Measurements from ENCODE around the gene MMP14.
"Not testable (repeated sequence)": the region's sequence is repeated elsewhere in the genome, so short reads cannot be mapped to it uniquely, and the experiment has no call there.

MMP14 gene

GRCh38 chr14:22854296-22854695, 17.9 kb downstream of the MMP14 start:
- not testable (repeated sequence) for H3K27ac ChIP-seq; DNase-seq (ENCODE audit: low read depth, low spot score)

GRCh38 chr14:22854963-22855724, 18.8 kb downstream of the MMP14 start:
- DNase-seq (ENCODE audit: low read depth, low spot score) = no peak
- no peak overlapping the region for H3K27ac ChIP-seq

GRCh38 chr14:22856428-22856827, 20.0 kb downstream of the MMP14 start:
- no peak overlapping the region for H3K27ac ChIP-seq
- no peak for DNase-seq (ENCODE audit: low read depth, low spot score)

- H3K27ac ChIP-seq; DNase-seq (ENCODE audit: low read depth, low spot score): not testable (repeated sequence)
These were observed 24.0 kb downstream of the MMP14 start for GRCh38 chr14:22860377-22860776.

- DNase-seq (ENCODE audit: low read depth, low spot score) = no peak
- H3K27ac ChIP-seq = no peak overlapping the region
These were observed 25.3 kb downstream of the MMP14 start for GRCh38 chr14:22861651-22862050.

- no peak overlapping the region for H3K27ac ChIP-seq
- no peak for DNase-seq (ENCODE audit: low read depth, low spot score)
These were observed 28.6 kb downstream of the MMP14 start for GRCh38 chr14:22864979-22865378.

- no peak overlapping the region for H3K27ac ChIP-seq
- no peak for DNase-seq (ENCODE audit: low read depth, low spot score)
These were observed 29.3 kb downstream of the MMP14 start for GRCh38 chr14:22865424-22866405.

GRCh38 chr14:22866874-22867273, 30.5 kb downstream of the MMP14 start:
- H3K27ac ChIP-seq = no peak overlapping the region
- DNase-seq (ENCODE audit: low read depth, low spot score) = no peak

GRCh38 chr14:22870811-22871223, 34.4 kb downstream of the MMP14 start:
- H3K27ac ChIP-seq = peak overlapping the region; percentile 100
- no peak for DNase-seq (ENCODE audit: low read depth, low spot score)

- peak; percentile 84 for DNase-seq (ENCODE audit: low read depth, low spot score)
- H3K27ac ChIP-seq = peak within 1 kb of the TSS; percentile 100
These were observed 35.0 kb downstream of the MMP14 start, which contains the start of gene LRP10 for GRCh38 chr14:22871224-22872032. Gene LRP10, plus strand, starts transcription at chr14:22871740. Its CDS starts 564 bp downstream, at chr14:22872304.

- H3K27ac ChIP-seq = peak overlapping the region; percentile 100
These were observed 35.8 kb downstream of the MMP14 start for GRCh38 chr14:22872033-22872832.

GRCh38 chr14:22872833-22873520, 36.6 kb downstream of the MMP14 start:
- H3K27ac ChIP-seq = peak overlapping the region; percentile 100
- no peak for DNase-seq (ENCODE audit: low read depth, low spot score)

More at GRCh38 chr14:22872033-22872832, 35.8 kb downstream of the MMP14 start:
- DNase-seq (ENCODE audit: low read depth, low spot score) = no peak

GRCh38 chr14:22875003-22875747, 38.8 kb downstream of the MMP14 start:
- no peak overlapping the region for H3K27ac ChIP-seq

GRCh38 chr14:22875748-22876319, 39.4 kb downstream of the MMP14 start:
- H3K27ac ChIP-seq = no peak overlapping the region
- no peak for DNase-seq (ENCODE audit: low read depth, low spot score)

More at GRCh38 chr14:22875003-22875747, 38.8 kb downstream of the MMP14 start:
- no peak for DNase-seq (ENCODE audit: low read depth, low spot score)

GRCh38 chr14:22877000-22877501, 40.7 kb downstream of the MMP14 start:
- DNase-seq (ENCODE audit: low read depth, low spot score) = no peak

GRCh38 chr14:22878271-22879246, 42.2 kb downstream of the MMP14 start:
- no peak overlapping the region for H3K27ac ChIP-seq
- DNase-seq (ENCODE audit: low read depth, low spot score) = no peak

More at GRCh38 chr14:22877000-22877501, 40.7 kb downstream of the MMP14 start:
- no peak overlapping the region for H3K27ac ChIP-seq
